ENCODE measurements around the gene NME3. TPM values are rescaled to one million over a fixed set of nuclear protein-coding genes. Genes with fewer than 3 reads are reported as not detected.
A peak's percentile ranks its signal among the peaks of the same experiment; 100 is the strongest.

The NME3 gene
- total and polyA plus RNA-seq, 2 of the 4 experiments (the other 2 are of a cell fraction) = 12.7 to 41.2 TPM

- no peak overlapping the region for H4K8ac ChIP-seq (ENCODE audit: low read depth in 2 of 2, low read length in 2 of 2)
- intact Hi-C loops (cut with micrococcal nuclease) = no loop called here
- H3K23ac ChIP-seq (ENCODE audit: low read depth, low read length) = no peak overlapping the region
- peaks cover 12% of the 10 kb centered on the region for H3K9me1 ChIP-seq (ENCODE audit: insufficient read depth, low read length)
- H3K4ac ChIP-seq (ENCODE audit: low read depth, low read length) = peak overlapping the region; percentile 62; the same call in 1 of the 2 replicates
- no peak overlapping the region for H3K14ac ChIP-seq (replicated peaks; ENCODE audit: low read depth, low read length)
- ChIA-PET POLR2A (ENCODE audit: unreplicated experiment) (no interaction called here), CTCF (interaction anchor here (0.6 to 1.1 kb wide), 3 partner anchors 13 to 114 kb away, joined by 3 to 9 read pairs (median 3); no protein-coding TSS in a partner anchor)
- H3K79me1 ChIP-seq (ENCODE audit: low read depth in 1 of 2, low read length in 2 of 2) = peaks cover 21 to 76% of the 10 kb centered on the region in 2 experiments
- peaks cover 56% of the 10 kb centered on the region for H4K20me1 ChIP-seq (ENCODE audit: insufficient read depth, low read length)
- no peak overlapping the region for H2BK15ac ChIP-seq (ENCODE audit: low read depth, low read length)
- no peak overlapping the region for H3K9ac ChIP-seq (ENCODE audit: low read depth, low read length)
- H3K27ac ChIP-seq (ENCODE audit: insufficient read depth, low read length) = peak overlapping the region; percentile 2; the same call in 1 of the 2 replicates
- no peak overlapping the region for H4K5ac ChIP-seq (ENCODE audit: low read depth, low read length)
- 80% methylated on average over 2 of the region's 6 CpGs; no CpG with 5 or more reads in 1 of the 2 experiments for WGBS, 2 experiments (ENCODE audit: extremely low coverage in 2 of 2, insufficient read length in 1 of 2)
- BruUV-seq (replicated peaks) = no TSS peak
- H3K36me3 ChIP-seq (ENCODE audit: control insufficient read depth, insufficient read depth, low read length) = peaks cover 28% of the 10 kb centered on the region
- H3K27me3 ChIP-seq (ENCODE audit: control insufficient read depth, insufficient read depth, low read length) = no peaks in the 10 kb centered on the region
- no peak overlapping the region for H4K91ac ChIP-seq (ENCODE audit: insufficient read depth, low read depth, low read length)
- H3K9me3 ChIP-seq (ENCODE audit: control insufficient read depth, insufficient read depth, low read length) = no peaks in the 10 kb centered on the region
- peak; percentile 64 for ATAC-seq (ENCODE audit: low read depth)
- no peak overlapping the region for H3K4me3 ChIP-seq (ENCODE audit: insufficient read depth, low read depth, low read length)
- H2BK5ac ChIP-seq (ENCODE audit: low read depth, low read length, poor library complexity, severe bottlenecking) = no peak overlapping the region
- H2AK5ac ChIP-seq (ENCODE audit: low read depth, low read length) = peak overlapping the region; percentile 85
- no peak overlapping the region for H3K4me2 ChIP-seq (ENCODE audit: low read depth, low read length)
- peaks cover 8% of the 10 kb centered on the region for H3K4me1 ChIP-seq (ENCODE audit: control insufficient read depth, insufficient read depth, low read length)
- H2BK120ac ChIP-seq (ENCODE audit: low read depth, low read length) = peak overlapping the region; percentile 22; the same call in 1 of the 2 replicates
- no peak overlapping the region for H2AK9ac ChIP-seq (replicated peaks; ENCODE audit: low read depth, low read length, poor library complexity)
- DNase-seq = peak; percentile 32
- dilution Hi-C loops (cut with HindIII; ENCODE audit: low sequenced_read_pairs, unreplicated experiment) = no loop called here
- no peak overlapping the region for H2AFZ ChIP-seq (replicated peaks; ENCODE audit: low read length, poor library complexity)
- no peak overlapping the region for H2BK20ac ChIP-seq (ENCODE audit: low read depth, low read length)
- H3K18ac ChIP-seq (ENCODE audit: low read depth, low read length) = no peak overlapping the region
- H3K56ac ChIP-seq (ENCODE audit: extremely low read depth, insufficient read depth, low read length) = no peak overlapping the region
- in situ Hi-C loops (cut with MboI; ENCODE audit: low sequenced_read_pairs) = no loop called here
- TF ChIP-seq CEBPB (IDR thresholded peaks at IDR 0.05; ENCODE audit: low read depth, low read length) (no peak), RAD21 (IDR thresholded peaks at IDR 0.05; ENCODE audit: low read length) (peak; percentile 58), FOS (IDR thresholded peaks at IDR 0.05; ENCODE audit: low read depth, low read length) (no peak), SMC3 (IDR thresholded peaks at IDR 0.05; ENCODE audit: low read depth, low read length) (peak; percentile 50), MAZ (IDR thresholded peaks at IDR 0.05; ENCODE audit: borderline replicate concordance, low read depth, low read length) (no peak; the same call in 1 of the 2 replicates), CTCF (conservative IDR thresholded peaks at IDR 0.05; ENCODE audit: low read depth, low read length) (peak; percentile 67), BHLHE40 (IDR thresholded peaks at IDR 0.05; ENCODE audit: low read depth, low read length) (no peak), CHD1 (IDR thresholded peaks at IDR 0.05; ENCODE audit: low read depth, low read length) (no peak), RFX5 (IDR thresholded peaks at IDR 0.05; ENCODE audit: low read depth, low read length) (no peak), USF2 (IDR thresholded peaks at IDR 0.05; ENCODE audit: low read depth, low read length) (no peak), POLR2A (IDR thresholded peaks at IDR 0.05; ENCODE audit: low read depth, low read length) (no peak), RCOR1 (IDR thresholded peaks at IDR 0.05; ENCODE audit: insufficient replicate concordance, low read length) (no peak), MAFK (IDR thresholded peaks at IDR 0.05; ENCODE audit: low read depth, low read length) (no peak), MXI1 (IDR thresholded peaks at IDR 0.05; ENCODE audit: borderline replicate concordance, low read depth, low read length) (no peak)
- TF ChIP-seq, protein P1, sequence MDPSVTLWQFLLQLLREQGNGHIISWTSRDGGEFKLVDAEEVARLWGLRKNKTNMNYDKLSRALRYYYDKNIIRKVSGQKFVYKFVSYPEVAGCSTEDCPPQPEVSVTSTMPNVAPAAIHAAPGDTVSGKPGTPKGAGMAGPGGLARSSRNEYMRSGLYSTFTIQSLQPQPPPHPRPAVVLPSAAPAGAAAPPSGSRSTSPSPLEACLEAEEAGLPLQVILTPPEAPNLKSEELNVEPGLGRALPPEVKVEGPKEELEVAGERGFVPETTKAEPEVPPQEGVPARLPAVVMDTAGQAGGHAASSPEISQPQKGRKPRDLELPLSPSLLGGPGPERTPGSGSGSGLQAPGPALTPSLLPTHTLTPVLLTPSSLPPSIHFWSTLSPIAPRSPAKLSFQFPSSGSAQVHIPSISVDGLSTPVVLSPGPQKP (IDR thresholded peaks at IDR 0.05; ENCODE audit: borderline replicate concordance, low read depth, low read length) = no peak
Observed at GRCh38 chr16:1723450-1724147, 47.7 kb downstream of the NME3 start.
